HG03135 (cell line): ENCODE data around the gene VPS51.

Source experiments
- ATAC-seq: cut with Tn5 transposase; IDR thresholded peaks from one replicate; pipeline ENCODE4 v1.9.1; 2021; ENCODE audit warnings: mild to moderate bottlenecking, moderate library complexity; ENCODE audit not compliant: unreplicated experiment

The VPS51 gene

GRCh38 chr11:65160643-65161042 lies 64.6 kb downstream of the VPS51 start:
- ATAC-seq: no peak
